GM19467 (cell line): ENCODE results near the gene AMER2.

Experiments used
- ATAC-seq: cut with Tn5 transposase; IDR thresholded peaks from one replicate; pipeline ENCODE4 v1.9.1; 2021; ENCODE audit warnings: mild to moderate bottlenecking, moderate library complexity; ENCODE audit not compliant: unreplicated experiment

The AMER2 gene

DNA sequence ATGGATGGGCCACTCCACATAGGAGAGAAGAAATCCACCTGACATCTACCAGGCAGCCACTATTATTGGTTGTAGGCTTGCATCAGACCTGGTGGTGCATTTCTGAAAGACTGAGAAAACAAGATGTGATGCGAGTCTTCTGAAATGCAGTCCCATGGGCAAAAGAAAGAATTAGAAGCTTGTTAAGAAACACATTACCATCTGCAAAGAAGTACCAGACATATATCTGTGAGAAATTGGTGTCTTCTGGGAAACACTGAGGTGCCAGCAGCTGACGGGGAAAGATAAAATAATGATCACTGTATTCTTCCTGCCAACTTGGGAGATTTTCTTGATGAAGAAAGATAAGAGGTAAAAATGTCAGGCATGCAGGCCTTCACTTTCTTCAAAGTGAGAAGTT lies 14.4 kb downstream of the AMER2 start:
- ATAC-seq: no peak

DNA sequence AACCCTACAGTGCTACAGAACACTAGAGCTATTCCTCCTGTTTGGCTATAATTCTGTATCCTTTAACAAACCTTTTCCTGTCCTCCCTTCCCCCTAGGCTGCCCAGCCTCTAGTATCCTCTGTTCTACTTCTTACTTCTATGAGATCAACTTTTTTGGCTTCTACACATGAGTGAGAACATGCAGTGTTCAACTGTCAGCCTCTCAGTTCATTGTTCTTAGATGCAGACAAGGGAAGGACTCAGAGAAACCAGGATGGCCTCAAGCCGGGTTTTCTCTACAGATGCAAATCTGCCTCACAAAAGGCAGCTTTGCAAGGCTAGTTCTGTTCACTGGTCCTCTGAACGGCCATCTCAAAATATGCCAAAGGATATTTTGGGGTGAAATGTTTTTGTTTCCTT lies 18.4 kb downstream of the AMER2 start:
- ATAC-seq: no peak

DNA sequence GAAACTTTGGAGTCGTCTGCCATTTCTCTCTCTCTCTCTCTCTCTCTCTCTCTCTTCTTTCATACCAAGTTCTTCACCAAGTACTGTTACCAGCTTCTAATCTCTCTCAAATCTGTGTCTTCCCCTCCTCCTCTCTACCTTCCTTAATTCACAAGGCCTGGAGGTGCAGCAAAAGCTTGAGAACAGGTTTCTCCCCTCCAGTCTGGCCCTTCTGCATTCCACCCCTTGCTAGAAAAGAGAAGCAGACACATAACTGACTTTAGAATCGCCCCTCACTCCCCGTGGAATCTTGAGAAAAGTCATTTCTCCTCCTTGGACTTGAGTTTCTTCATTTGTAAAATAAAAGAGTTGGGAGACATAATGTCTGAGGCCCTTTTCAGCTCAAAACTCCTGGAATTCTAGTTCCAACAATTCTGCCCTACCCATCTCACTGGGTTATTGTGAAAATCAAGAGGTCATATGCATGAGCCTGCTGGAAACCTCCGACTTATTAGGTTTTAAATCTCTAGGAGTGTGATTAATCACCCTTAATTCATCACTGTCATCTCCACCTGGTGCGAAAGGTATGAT lies 20.4 kb downstream of the AMER2 start:
- ATAC-seq: no peak

DNA sequence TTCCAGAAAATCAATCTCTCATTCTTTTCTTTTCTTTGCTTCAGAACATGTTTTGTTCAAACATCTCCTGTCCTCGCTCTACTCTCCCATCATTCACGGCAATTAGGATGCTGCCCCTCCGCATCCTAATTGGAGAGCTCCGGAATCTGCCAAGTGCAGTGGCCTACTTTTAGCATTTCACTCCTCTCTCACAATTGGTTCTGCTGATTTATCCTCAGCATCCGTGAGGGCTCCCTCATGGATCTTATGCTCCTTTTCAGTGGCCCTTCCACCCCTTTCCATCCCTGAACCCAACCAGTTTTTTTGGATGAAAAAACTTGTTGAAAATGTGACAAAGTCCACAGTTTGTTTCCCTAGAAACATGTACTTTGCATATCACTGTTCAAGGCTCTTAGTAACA lies 22.4 kb downstream of the AMER2 start:
- no peak for ATAC-seq

DNA sequence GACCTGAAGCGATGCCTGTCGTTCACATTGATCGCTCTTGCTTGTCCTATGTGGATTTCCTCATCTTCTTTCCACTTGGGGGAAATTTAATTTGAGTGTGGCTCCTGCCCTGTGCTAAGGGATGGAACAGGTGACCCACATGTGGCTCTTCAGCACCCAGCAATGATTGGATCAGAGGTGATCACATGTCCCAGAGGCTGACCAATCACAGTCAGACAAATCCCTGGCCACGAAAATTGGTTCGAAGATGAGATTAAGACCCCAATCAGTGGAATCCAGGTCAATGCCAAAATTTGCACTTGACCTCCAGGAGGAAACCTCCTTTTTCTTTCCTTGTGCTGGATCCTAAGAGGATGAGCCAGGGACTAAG lies 23.7 kb downstream of the AMER2 start:
- ATAC-seq: no peak

DNA sequence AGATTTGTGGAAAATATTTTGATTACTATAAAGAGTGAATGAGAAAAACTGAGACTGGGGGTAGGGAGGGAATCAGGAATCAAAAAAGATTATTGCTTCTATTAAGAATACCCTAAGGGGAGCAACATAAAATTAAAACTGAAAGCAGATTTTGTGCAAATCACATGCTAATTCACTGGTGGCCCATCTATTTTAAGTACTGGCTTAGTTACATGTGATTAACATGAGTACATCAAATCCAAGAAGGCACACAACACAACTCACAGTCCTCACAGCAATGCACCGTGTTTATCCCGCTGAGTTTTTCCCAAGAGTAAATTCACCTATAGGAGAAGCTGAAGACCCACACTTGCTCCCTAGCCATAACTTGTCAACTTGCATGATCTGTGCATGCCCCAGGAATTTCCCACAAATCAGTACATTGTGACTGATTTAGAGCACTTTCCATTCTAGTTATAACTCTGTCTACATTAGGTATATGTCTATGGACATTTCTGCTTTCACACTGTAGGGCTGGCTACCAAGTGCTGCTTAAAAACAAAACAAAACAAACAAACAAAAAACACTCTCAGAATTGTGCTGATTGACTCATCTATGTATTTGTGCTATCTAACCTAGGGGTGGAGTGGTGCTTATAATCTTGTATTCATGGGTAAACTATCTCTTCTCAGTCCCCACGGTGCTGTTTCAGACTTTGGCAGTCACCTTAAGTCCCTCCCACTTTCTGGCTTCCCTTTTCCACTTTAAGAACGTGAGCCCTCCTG lies 24.3 kb downstream of the AMER2 start:
- no peak for ATAC-seq

DNA sequence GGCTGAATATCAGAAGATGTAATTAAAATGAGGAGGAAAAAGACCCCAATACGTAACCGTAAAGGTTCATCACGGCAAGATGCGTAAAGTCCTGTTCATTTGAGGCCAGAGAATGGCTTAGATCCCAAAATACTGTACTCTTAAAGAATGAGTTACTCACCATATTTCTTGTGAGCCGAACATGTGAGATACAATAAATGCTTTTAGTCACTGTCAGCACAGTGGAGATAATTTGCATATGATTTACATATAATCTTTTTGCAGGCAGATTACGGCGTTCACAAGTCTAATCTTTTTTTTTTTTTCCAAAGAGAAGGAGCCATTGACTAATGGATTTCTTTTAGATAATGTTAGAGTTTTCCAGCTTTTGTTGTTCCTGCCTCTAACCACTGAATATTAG lies 28.4 kb downstream of the AMER2 start:
- no peak for ATAC-seq

DNA sequence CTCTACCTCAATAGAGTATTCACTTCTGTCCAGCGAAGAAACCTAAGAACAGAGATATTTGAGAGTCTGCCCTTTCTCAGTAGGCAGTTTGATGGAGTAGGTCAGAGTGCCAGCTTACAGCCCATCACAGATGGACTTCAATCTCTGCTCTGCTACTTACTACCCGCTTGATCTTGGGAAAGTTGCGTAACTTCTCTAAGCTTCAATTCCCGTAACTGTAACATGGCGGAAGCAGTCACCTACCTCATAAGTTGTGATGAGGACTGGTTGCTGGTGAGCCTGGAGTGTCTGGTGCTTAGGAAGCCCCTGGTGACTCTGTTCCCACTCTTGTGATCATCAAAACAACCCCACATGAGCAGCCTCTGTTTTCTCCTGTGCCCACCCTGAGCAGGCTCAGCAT lies 31.0 kb downstream of the AMER2 start:
- ATAC-seq: no peak

DNA sequence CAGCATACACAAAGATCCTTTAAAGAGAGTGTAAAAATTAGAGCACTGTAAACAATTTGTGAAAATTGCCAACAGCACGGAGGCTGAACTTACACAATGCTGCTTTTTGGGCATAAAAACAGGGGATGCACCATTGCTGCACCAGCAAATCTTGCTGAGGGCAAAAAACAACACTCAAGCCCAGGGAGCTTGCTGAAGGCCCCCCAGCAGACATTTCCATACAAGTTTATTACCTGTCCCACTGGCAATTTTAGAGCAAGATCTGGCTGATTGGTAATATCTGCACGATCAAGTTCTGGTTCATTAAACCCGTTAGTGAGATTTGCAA lies 34.3 kb downstream of the AMER2 start:
- ATAC-seq: no peak

DNA sequence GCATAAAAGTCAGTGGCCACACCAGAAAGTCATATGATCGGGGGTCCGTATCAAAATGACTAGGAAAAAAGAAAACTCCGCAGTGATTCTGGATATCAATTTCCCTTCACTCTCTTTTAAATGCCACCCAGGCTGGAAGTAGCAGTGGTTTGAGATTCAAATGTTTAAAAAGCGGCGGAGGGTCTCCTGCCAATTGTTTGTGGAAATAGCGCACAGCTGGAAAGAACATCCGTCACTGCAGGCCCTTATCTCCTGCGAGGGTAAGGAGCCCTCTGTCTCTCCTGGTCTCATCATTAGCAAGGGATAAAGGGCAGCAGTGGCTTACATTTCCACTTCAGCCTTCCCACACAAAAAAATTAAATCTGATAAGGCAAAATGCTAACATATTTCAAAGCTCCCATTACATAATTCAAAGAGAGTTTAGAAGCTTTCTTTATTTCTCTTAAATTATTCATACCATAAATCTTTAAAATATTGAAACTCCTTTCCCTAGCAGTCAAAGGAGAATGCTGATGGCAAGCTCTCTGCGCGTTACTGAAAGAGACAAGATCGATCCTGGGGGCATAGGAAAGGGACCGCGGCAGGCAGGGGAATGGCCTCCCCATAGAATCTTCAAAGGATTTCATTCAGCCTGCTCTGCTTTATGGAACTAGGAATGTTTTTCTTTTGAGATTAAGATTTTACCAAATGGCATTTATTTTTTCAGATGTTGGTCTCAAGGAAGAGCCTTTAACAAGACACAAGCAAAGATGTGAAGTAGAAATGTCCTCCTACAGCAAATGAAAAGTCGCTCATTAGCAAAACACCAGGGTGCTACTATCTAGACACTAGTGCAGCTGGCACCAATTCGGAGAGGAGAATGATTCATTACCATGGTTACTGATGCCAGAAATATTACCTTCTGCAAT lies 35.0 kb downstream of the AMER2 start:
- ATAC-seq: no peak

DNA sequence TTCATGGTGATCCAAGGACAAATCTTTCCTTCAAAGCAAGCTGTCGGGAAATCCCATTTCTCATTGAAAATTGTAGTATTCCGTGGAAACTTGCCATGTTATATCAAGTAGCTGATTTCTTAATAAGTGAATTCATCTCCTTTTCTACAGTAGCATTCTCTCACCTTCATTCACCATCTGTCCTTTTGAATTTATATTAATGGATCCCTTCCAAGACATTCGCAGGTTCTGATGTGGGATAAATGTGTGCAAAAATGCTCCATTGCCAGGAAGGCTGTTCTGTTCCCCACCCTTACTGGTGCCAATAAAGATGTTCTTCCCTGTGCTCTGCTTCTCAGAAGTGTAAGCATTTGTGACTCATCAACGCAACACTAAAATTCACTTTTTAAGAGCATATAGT lies 36.2 kb downstream of the AMER2 start:
- ATAC-seq: no peak

DNA sequence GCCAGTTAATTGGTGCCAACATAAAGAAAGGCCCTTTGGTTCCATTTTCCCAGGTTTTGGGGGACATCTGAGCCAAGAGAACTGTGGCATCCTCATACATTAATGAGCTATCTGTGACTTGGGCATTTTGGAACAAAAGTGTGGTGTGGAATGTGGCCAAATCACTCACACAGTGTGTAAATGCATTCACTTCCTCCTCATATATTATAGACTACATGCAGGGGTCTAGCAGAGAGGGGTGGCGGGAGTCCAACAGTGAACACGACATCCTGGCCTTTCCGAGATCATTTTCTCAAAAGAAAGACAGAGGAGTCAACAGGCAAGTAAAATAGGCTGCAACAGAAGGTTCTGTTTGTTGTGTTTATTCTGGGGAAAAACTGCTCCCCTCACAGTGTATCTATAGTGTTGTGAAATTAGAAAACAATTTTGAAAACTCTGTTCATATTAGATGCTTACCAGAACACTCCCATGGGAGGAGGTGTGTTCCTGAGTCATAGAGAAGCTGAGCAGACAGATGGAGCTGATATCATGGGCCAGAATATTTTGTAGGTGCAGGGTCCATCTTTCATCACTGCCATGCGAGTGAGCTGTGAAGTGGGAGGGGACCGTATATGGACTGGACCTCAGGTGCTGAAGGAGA lies 39.2 kb downstream of the AMER2 start:
- no peak for ATAC-seq

DNA sequence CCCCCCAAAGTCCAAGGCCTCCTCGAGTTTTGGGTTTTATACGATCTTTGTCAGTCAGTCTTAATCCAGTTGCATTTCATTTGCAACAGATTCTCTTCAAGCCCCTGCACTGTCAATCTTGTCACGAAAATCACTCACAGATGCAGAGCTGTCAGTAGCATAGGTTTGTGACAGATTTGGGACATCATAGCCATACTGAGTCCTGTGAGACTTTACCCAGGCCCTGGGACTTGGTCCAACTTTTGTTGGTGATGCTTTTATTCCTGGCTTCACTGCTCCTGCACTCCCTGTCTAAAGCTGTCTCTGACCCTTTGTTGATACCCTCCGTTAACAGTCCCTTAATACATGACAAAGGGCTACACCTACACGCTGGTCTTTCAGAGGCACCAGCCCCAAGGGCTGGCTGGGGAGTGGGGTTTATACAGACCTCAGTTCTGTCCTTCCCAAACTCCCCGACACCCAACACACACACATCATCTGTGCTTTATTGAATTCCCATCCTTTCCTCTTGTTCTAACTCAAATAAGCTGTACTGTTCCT lies 40.1 kb downstream of the AMER2 start:
- ATAC-seq: no peak

DNA sequence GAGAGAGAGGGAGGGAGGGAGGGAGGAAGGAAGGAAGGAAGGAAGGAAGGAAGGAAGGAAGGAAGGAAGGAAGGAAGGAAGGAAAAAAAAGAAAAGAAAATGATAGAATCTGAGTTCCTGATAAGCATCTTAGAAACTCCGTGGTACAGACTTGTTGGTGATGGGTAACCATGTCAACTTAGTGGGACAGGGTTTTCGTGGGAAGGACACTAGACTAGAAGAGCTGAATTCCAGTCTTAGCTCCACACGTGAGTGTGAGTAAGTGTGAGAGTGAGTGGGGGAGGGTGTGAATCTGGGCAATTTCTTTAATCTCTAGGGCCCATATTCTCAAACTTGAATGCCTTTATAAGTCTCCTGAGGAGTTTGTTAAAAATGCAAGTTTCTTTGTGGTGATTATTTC lies 41.1 kb downstream of the AMER2 start:
- no peak for ATAC-seq

DNA sequence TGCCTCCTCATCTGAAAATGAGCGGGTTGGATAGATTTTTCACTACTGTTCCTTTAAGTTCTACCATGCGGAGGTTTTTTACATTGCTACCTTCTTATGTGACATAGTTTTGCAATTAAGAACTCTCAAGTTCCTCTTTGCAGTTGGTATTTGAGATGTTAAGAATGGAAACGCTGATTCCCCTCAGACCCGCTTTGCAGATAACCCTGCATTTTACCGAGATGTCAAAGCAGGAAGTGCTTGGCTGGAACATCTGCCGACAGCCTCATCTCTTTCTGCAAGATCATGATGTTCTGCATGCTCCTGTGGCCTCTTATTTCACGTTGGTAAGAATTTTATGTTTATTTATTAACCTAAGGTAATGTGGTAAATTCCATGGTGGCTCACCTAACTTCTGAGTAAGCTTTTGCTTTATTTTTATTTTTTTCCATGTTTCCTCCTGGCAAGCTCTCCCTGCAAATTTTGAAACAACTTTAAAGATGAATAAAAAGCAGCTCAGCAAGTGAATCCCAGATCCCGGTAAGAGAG lies 53.6 kb downstream of the AMER2 start:
- ATAC-seq: no peak

DNA sequence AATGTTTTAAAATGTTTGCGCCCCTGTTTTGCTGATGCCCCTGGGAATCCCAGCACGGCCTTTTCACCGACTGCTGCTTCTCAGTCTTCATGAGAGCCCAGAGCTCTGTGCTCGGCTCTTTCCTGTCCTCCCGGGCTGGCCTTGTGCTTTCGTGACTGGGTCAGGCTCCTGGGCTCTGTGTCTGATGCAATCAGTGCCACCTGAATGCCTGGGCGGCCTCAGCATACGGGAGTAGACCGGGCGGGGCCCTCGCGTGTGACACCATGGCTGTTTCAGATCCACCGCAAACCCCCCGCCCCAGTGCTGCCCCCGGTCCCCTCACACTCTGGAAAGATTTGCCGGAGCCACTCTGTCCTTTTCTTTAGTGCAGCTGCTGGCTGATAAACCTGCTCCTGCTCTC lies 54.8 kb downstream of the AMER2 start:
- no peak for ATAC-seq

DNA sequence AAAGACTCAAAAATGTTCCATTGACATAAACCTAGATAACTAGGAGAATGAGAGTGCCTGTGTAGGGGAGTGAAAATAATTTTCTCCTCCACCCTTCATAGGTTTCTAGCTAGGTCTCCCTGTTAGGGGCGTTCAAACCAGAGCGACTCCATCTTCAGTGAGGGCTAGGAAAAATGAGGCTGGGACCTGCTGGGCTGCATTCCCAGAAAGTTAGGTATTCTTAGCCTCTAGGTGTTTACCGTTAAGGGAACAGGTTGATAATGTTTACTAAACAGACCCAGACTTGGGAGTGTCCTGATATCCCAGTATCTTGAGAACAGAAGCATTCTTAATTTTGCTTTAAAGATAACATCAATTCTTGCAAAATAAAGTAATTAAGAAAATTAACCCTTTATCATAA lies 56.0 kb downstream of the AMER2 start:
- ATAC-seq: no peak

DNA sequence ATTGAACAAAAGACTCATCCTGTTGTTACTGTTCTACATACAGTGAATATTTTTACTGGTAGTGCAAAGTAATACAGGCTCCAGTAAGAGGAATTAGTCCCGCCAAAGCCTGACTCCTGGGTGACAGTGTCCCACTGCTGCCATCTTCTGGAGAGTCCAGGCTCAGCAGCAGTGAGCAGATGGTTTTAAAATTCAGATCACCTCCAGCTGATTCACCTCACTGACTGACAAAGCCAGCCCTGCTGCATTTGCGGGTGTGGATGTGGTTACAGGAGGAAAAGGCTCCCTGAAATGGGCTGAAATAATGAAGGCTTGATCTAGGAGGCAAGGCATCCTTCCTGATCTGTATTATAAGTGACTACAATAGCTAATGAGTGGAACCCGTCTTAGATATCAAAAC lies 57.9 kb downstream of the AMER2 start:
- ATAC-seq: peak; percentile 58

DNA sequence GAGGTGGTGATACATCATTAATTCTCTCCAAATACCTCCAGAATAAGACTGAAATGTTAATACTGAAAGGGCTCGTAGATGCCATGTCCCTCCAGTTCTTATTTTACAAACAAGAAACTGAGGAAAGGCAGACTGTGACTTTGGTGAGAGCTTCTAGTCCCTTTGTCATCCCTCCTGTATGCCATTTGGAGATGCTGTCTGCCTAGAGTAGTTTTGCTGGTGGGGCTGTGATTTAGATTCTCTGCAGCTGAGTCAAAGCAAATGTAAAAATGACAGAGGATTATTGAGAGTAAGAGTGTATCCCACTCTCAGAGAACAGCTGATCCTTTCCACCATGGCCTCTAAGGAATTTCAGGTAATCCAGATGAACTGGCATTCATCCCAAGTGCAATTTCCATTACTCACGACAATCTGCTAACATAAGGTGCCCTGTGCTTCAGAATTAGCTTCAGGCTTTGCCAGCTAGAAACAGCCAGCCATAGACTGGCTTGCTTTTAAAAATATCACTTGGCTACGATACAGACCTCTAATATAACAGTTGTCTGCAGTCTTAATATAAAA lies 59.3 kb downstream of the AMER2 start:
- no peak for ATAC-seq
